GM23338 (cell line): ENCODE measurements around the gene TNFAIP8L2.

Source experiments
- CREB1 ChIP-seq: fragments of 250-450 bp; sonication (Bioruptor Pico); IDR thresholded peaks from 2 replicates; pipeline ENCODE4 v1.5.0; 2020; ENCODE audit warnings: low read depth, mild to moderate bottlenecking, moderate library complexity
- CTCF ChIP-seq, 2 experiments: fragments of 200-600 bp in 1 of 2; sonication (generic) in 1 of 2; conservative IDR thresholded peaks; 2 replicates each; pipeline versions ENCODE4 v1.5.1 to v1.6.1; 2016 to 2017; ENCODE audit warnings: antibody characterized with exemption in 2 of 2, low read depth in 2 of 2, mild to moderate bottlenecking in 2 of 2, moderate library complexity in 1 of 2
- ETS1 ChIP-seq: IDR thresholded peaks from 2 replicates; pipeline ENCODE4 v1.6.1; 2016; ENCODE audit warnings: antibody characterized with exemption
- EZH2 ChIP-seq: fragments of 200-600 bp; sonication (generic); IDR thresholded peaks from one replicate; pipeline ENCODE4 v1.8.0; 2017; ENCODE audit warnings: antibody characterized with exemption, mild to moderate bottlenecking, low read depth; ENCODE audit not compliant: unreplicated experiment
- EZH2phosphoT487 ChIP-seq: fragments of 200-600 bp; sonication (generic); IDR thresholded peaks from one replicate; pipeline ENCODE4 v1.8.1; 2018; ENCODE audit warnings: antibody characterized with exemption; ENCODE audit not compliant: unreplicated experiment
- JUNB ChIP-seq: IDR thresholded peaks from one replicate; pipeline ENCODE4 v1.6.1; 2016; ENCODE audit warnings: antibody characterized with exemption; ENCODE audit not compliant: unreplicated experiment
- NANOG ChIP-seq: IDR thresholded peaks from 2 replicates; pipeline ENCODE4 v1.6.1; 2016; ENCODE audit warnings: antibody characterized with exemption, borderline replicate concordance
- POLR2AphosphoS5 ChIP-seq: IDR thresholded peaks from 2 replicates; pipeline ENCODE4 v1.6.1; 2016; ENCODE audit warnings: antibody characterized with exemption, low read depth
- REST ChIP-seq: IDR thresholded peaks from one replicate; pipeline ENCODE4 v1.6.1; 2018; ENCODE audit warnings: antibody characterized with exemption; ENCODE audit not compliant: unreplicated experiment
- STAT1 ChIP-seq: IDR thresholded peaks from one replicate; pipeline ENCODE4 v1.6.1; 2016; ENCODE audit warnings: antibody characterized with exemption; ENCODE audit not compliant: unreplicated experiment
- ZNF114 ChIP-seq: fragments of 250-450 bp; sonication (Bioruptor Pico); IDR thresholded peaks from 2 replicates; pipeline ENCODE4 v1.5.0; 2020; ENCODE audit warnings: mild to moderate bottlenecking, moderate library complexity
- ZNF331 ChIP-seq: fragments of 250-450 bp; sonication (Bioruptor Pico); IDR thresholded peaks from 2 replicates; pipeline ENCODE4 v1.5.0; 2020; ENCODE audit warnings: low read depth, mild to moderate bottlenecking, moderate library complexity
- ZNF462 ChIP-seq: fragments of 250-450 bp; sonication (Bioruptor Pico); IDR thresholded peaks from 2 replicates; pipeline ENCODE4 v1.5.0; 2020; ENCODE audit warnings: mild to moderate bottlenecking, moderate library complexity

- TF ChIP-seq CTCF (conservative IDR thresholded peaks at IDR 0.05; ENCODE audit: low read depth in 2 of 2) = no peak
- no peak for TF ChIP-seq REST
- TF ChIP-seq POLR2AphosphoS5 = no peak
- TF ChIP-seq EZH2 = no peak
- TF ChIP-seq ETS1 = no peak
- TF ChIP-seq EZH2phosphoT487 = no peak
- TF ChIP-seq ZNF114 (CRISPR knock-in tag) = no peak
- no peak for TF ChIP-seq NANOG
- no peak for TF ChIP-seq CREB1 (CRISPR knock-in tag)
- no peak for TF ChIP-seq JUNB
- TF ChIP-seq ZNF462 (CRISPR knock-in tag) = no peak
- TF ChIP-seq STAT1 = no peak
- TF ChIP-seq ZNF331 (CRISPR knock-in tag) = no peak
These were observed 8.4 kb downstream of the TNFAIP8L2 start for GRCh38 chr1:151164732-151165280.
